Smooth muscle cell (in vitro differentiated cells): Measurements from ENCODE around the gene WWTR1. TPM values are rescaled to one million over a fixed set of nuclear protein-coding genes. Genes with fewer than 3 reads are reported as not detected.

Experiments
- DNase-seq: peaks from one replicate; lab custom pipeline; 2025; ENCODE audit not compliant: unreplicated experiment; lab: John Stamatoyannopoulos, UW
- H2AFZ ChIP-seq: fragments of 200-600 bp; sonication (generic); 2 replicates; pipeline ENCODE4 v1.6.0; 2016; ENCODE audit warnings: antibody characterized with exemption, low read depth, mild to moderate bottlenecking
- H3F3A ChIP-seq: fragments of 200-600 bp; sonication (generic); 2 replicates; pipeline ENCODE4 v1.6.0; 2017; ENCODE audit warnings: antibody characterized with exemption, low read depth
- H3K27ac ChIP-seq: fragments of 200-600 bp; sonication (generic); 2 replicates; pipeline ENCODE4 v1.5.1; 2016; ENCODE audit warnings: low read depth, mild to moderate bottlenecking
- H3K27me3 ChIP-seq: fragments of 200-600 bp; sonication (generic); 2 replicates; pipeline ENCODE4 v1.6.1; 2016; ENCODE audit warnings: low read depth, mild to moderate bottlenecking
- H3K36me3 ChIP-seq: fragments of 200-600 bp; sonication (generic); 2 replicates; pipeline ENCODE4 v1.5.1; 2016; ENCODE audit warnings: low read depth
- H3K4me1 ChIP-seq: fragments of 200-600 bp; sonication (generic); 2 replicates; pipeline ENCODE4 v1.5.1; 2016; ENCODE audit warnings: low read depth
- H3K4me2 ChIP-seq: fragments of 200-600 bp; sonication (generic); 2 replicates; pipeline ENCODE4 v1.6.0; 2016; ENCODE audit warnings: mild to moderate bottlenecking
- H3K4me3 ChIP-seq: fragments of 200-600 bp; sonication (generic); 2 replicates; pipeline ENCODE4 v1.5.1; 2016; ENCODE audit warnings: mild to moderate bottlenecking
- H3K79me2 ChIP-seq: fragments of 200-600 bp; sonication (generic); 2 replicates; pipeline ENCODE4 v1.6.0; 2016; ENCODE audit warnings: low read depth, mild to moderate bottlenecking
- H3K9ac ChIP-seq: fragments of 200-600 bp; sonication (generic); 2 replicates; pipeline ENCODE4 v1.6.0; 2016; ENCODE audit warnings: low read depth
- H3K9me3 ChIP-seq: fragments of 200-600 bp; sonication (generic); replicated peaks from 2 replicates; pipeline ENCODE4 v1.5.1; 2016; ENCODE audit warnings: low read depth
- H4K20me1 ChIP-seq: fragments of 200-600 bp; sonication (generic); 2 replicates; pipeline ENCODE4 v1.6.0; 2016; ENCODE audit warnings: low read depth
- WGBS: methylation state at CpG from one replicate; pipeline ENCODE4 v1.1.7; 2016; ENCODE audit warnings: low lambda C conversion rate; 5-methylcytosine and 5-hydroxymethylcytosine counted together
- polyA plus RNA-seq: library from polyadenylated mRNA; unstranded; fragments of >200 nt; fragmentation: Nextera tagmentation; extraction: Ambion mirVana; gene quantifications from 2 replicates; pipeline ENCODE4 v1.2.1, GENCODE V29; 2016
- small RNA-seq: library from RNA; depleted of rRNA; stranded (forward); fragments of <200 nt; gene quantifications from one replicate; pipeline ENCODE3, GENCODE V24; 2014
- total RNA-seq: library from RNA; depleted of rRNA; stranded (reverse); fragments of >200 nt; gene quantifications from 2 replicates; pipeline ENCODE4 v1.2.3, GENCODE V29; 2014
- TF ChIP-seq, protein P1 (sequence below): fragments of 200-600 bp; sonication (generic); IDR thresholded peaks from 2 replicates; pipeline ENCODE4 v1.5.1; 2017; ENCODE audit warnings: borderline replicate concordance, mild to moderate bottlenecking, antibody characterized with exemption; ENCODE audit not compliant: insufficient read depth, poor library complexity, severe bottlenecking

The WWTR1 gene
- total and polyA plus RNA-seq, 2 experiments from 2014 or later = 38.4 to 55.6 TPM

DNA sequence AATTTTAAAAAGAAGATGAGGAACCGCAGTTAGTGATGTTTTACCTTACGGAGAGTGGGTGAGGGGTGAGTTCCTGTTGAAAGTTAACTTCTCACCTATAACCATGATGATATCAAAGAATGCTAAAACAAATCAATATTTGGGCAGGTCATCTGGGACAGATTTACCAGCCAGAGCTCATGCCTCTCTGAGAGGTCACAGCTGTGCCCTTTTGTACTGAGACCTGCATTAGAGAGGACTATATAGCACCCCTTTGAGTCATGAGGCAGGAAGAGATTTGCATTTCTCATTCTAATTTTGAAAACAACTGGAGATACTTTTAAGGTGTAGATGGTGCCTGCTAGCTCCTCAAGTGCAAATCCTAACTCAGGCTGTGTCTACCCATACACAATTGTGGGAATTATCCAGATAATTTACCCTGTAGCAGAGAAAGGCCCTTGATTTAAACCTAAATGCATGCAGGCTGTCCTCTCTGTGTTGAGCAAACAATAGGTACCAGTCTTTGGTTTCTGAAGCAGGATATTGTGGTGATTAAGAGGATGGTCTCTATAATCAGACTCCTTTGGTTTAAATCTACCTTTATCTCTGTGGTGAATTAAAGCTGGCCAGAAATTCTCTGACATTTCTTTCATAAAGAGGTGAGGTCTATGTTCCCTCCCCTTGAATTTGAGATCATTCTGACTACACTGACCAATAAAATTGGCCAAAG, 189.2 kb downstream of the WWTR1 start:
- Histone ChIP-seq H3F3A (no peaks in the 10 kb centered on the region), H3K4me1 (peaks cover 4% of the 10 kb centered on the region), H3K9ac (no peak overlapping the region), H3K9me3 (no peaks in the 10 kb centered on the region), H2AFZ (no peak overlapping the region), H3K36me3 (no peaks in the 10 kb centered on the region), H3K27ac (no peak overlapping the region), H4K20me1 (no peaks in the 10 kb centered on the region), H3K27me3 (no peaks in the 10 kb centered on the region), H3K4me3 (no peak overlapping the region), H3K79me2 (no peaks in the 10 kb centered on the region), H3K4me2 (no peak overlapping the region)
- WGBS = 97% methylated on average over 2 of the region's 2 CpGs
- no peak for DNase-seq
- TF ChIP-seq, protein P1, sequence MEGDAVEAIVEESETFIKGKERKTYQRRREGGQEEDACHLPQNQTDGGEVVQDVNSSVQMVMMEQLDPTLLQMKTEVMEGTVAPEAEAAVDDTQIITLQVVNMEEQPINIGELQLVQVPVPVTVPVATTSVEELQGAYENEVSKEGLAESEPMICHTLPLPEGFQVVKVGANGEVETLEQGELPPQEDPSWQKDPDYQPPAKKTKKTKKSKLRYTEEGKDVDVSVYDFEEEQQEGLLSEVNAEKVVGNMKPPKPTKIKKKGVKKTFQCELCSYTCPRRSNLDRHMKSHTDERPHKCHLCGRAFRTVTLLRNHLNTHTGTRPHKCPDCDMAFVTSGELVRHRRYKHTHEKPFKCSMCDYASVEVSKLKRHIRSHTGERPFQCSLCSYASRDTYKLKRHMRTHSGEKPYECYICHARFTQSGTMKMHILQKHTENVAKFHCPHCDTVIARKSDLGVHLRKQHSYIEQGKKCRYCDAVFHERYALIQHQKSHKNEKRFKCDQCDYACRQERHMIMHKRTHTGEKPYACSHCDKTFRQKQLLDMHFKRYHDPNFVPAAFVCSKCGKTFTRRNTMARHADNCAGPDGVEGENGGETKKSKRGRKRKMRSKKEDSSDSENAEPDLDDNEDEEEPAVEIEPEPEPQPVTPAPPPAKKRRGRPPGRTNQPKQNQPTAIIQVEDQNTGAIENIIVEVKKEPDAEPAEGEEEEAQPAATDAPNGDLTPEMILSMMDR = no peak

Small RNA genes lying within 50 kb of the gene (small RNA-seq; reads per million reads assigned to genes)
- gene RNU6-1098P = 0.08 reads per million

Other genes with a start within 250 kb of the WWTR1 start
- gene TM4SF4, start 183.3 kb downstream of the WWTR1 start, total RNA-seq = not detected in 2 replicates
- 0.15 and 0.29 TPM in 2 replicates for gene TM4SF4, start 183.3 kb downstream of the WWTR1 start, polyA plus RNA-seq
- 52.0 and 56.3 TPM in 2 replicates for gene COMMD2, start 94.5 kb upstream of the WWTR1 start, total RNA-seq
- gene COMMD2, start 94.5 kb upstream of the WWTR1 start, polyA plus RNA-seq = 38.9 and 47.5 TPM in 2 replicates
- not detected in 2 replicates for gene ANKUB1, start 134.5 kb upstream of the WWTR1 start, total RNA-seq
- gene ANKUB1, start 134.5 kb upstream of the WWTR1 start, polyA plus RNA-seq = not detected in 2 replicates
- gene RNF13, start 155.2 kb upstream of the WWTR1 start, total RNA-seq = 72.7 and 81.9 TPM in 2 replicates
- gene RNF13, start 155.2 kb upstream of the WWTR1 start, polyA plus RNA-seq = 46.1 and 64.2 TPM in 2 replicates